ENCODE results near the gene NDUFC1. TPM values are rescaled to one million over a fixed set of nuclear protein-coding genes. Genes with fewer than 3 reads are reported as not detected.

NDUFC1 gene
- total and polyA plus RNA-seq, 9 donors, result 48.2 to 68.6 (median 53.9) TPM

- peak; percentile 16 for DNase-seq
- Histone ChIP-seq H3K27me3 (ENCODE audit: control insufficient read depth, insufficient read depth, low read length) (peaks cover 37% of the 10 kb centered on the region), H3K27ac (ENCODE audit: low read length) (no peak overlapping the region), H3K4me1 (ENCODE audit: control insufficient read depth, insufficient read depth, low read length) (peaks cover 12% of the 10 kb centered on the region), H3K36me3 (ENCODE audit: control insufficient read depth, insufficient read depth, low read length) (no peaks in the 10 kb centered on the region), H3K4me3 (ENCODE audit: low read length) (peak overlapping the region; percentile 40), H3K9me3 (replicated peaks; ENCODE audit: control insufficient read depth, low read depth, low read length) (no peaks in the 10 kb centered on the region)
- 4% methylated on average over 16 of the region's 40 CpGs for WGBS (ENCODE audit: insufficient coverage)
Measured at GRCh38 chr4:139278912-139279759, 23.1 kb downstream of the NDUFC1 start.

GRCh38 chr4:139278485-139278884, 23.8 kb downstream of the NDUFC1 start:
- no peak overlapping the region for H3K4me3 ChIP-seq (ENCODE audit: low read length)

GRCh38 chr4:139275281-139275735, 27.0 kb downstream of the NDUFC1 start:
- Histone ChIP-seq H3K4me3 (ENCODE audit: low read length) (no peak overlapping the region), H3K36me3 (ENCODE audit: control insufficient read depth, insufficient read depth, low read length) (no peaks in the 10 kb centered on the region), H3K27ac (ENCODE audit: low read length) (no peak overlapping the region), H3K27me3 (ENCODE audit: control insufficient read depth, insufficient read depth, low read length) (peaks cover 28% of the 10 kb centered on the region), H3K9me3 (replicated peaks; ENCODE audit: control insufficient read depth, low read depth, low read length) (no peaks in the 10 kb centered on the region), H3K4me1 (ENCODE audit: control insufficient read depth, insufficient read depth, low read length) (peaks cover 12% of the 10 kb centered on the region)
- no CpG with 5 or more reads among the region's 4 CpGs for WGBS (ENCODE audit: insufficient coverage)
- no peak for DNase-seq

More at GRCh38 chr4:139278485-139278884, 23.8 kb downstream of the NDUFC1 start:
- Histone ChIP-seq H3K36me3 (ENCODE audit: control insufficient read depth, insufficient read depth, low read length) (no peaks in the 10 kb centered on the region), H3K27me3 (ENCODE audit: control insufficient read depth, insufficient read depth, low read length) (peaks cover 37% of the 10 kb centered on the region), H3K4me1 (ENCODE audit: control insufficient read depth, insufficient read depth, low read length) (peaks cover 12% of the 10 kb centered on the region), H3K27ac (ENCODE audit: low read length) (no peak overlapping the region), H3K9me3 (replicated peaks; ENCODE audit: control insufficient read depth, low read depth, low read length) (no peaks in the 10 kb centered on the region)
- no CpG with 5 or more reads among the region's 16 CpGs for WGBS (ENCODE audit: insufficient coverage)
- no peak for DNase-seq

GRCh38 chr4:139274790-139275189, 27.5 kb downstream of the NDUFC1 start:
- DNase-seq, result no peak
- Histone ChIP-seq H3K27ac (ENCODE audit: low read length) (no peak overlapping the region), H3K36me3 (ENCODE audit: control insufficient read depth, insufficient read depth, low read length) (no peaks in the 10 kb centered on the region), H3K4me1 (ENCODE audit: control insufficient read depth, insufficient read depth, low read length) (peaks cover 8% of the 10 kb centered on the region), H3K27me3 (ENCODE audit: control insufficient read depth, insufficient read depth, low read length) (peaks cover 23% of the 10 kb centered on the region), H3K9me3 (replicated peaks; ENCODE audit: control insufficient read depth, low read depth, low read length) (no peaks in the 10 kb centered on the region), H3K4me3 (ENCODE audit: low read length) (no peak overlapping the region)
- WGBS (ENCODE audit: insufficient coverage), result no CpG with 5 or more reads among the region's 1 CpG

- WGBS (ENCODE audit: insufficient coverage), result no CpG with 5 or more reads among the region's 1 CpG
- Histone ChIP-seq H3K9me3 (replicated peaks; ENCODE audit: control insufficient read depth, low read depth, low read length) (no peaks in the 10 kb centered on the region), H3K4me1 (ENCODE audit: control insufficient read depth, insufficient read depth, low read length) (no peaks in the 10 kb centered on the region), H3K4me3 (ENCODE audit: low read length) (no peak overlapping the region), H3K27ac (ENCODE audit: low read length) (no peak overlapping the region), H3K36me3 (ENCODE audit: control insufficient read depth, insufficient read depth, low read length) (no peaks in the 10 kb centered on the region), H3K27me3 (ENCODE audit: control insufficient read depth, insufficient read depth, low read length) (peaks cover 13% of the 10 kb centered on the region)
- DNase-seq, result no peak
Measured at GRCh38 chr4:139273835-139274234, 28.4 kb downstream of the NDUFC1 start.

GRCh38 chr4:139267301-139267700, 35.0 kb downstream of the NDUFC1 start:
- H3K4me1 ChIP-seq (ENCODE audit: control insufficient read depth, insufficient read depth, low read length), result peaks cover 7% of the 10 kb centered on the region
- no peaks in the 10 kb centered on the region for H3K9me3 ChIP-seq (replicated peaks; ENCODE audit: control insufficient read depth, low read depth, low read length)
- WGBS (ENCODE audit: insufficient coverage), result no CpG with 5 or more reads among the region's 1 CpG
- no peaks in the 10 kb centered on the region for H3K27me3 ChIP-seq (ENCODE audit: control insufficient read depth, insufficient read depth, low read length)
- H3K27ac ChIP-seq (ENCODE audit: low read length), result no peak overlapping the region
- H3K4me3 ChIP-seq (ENCODE audit: low read length), result no peak overlapping the region
- DNase-seq, result no peak
- H3K36me3 ChIP-seq (ENCODE audit: control insufficient read depth, insufficient read depth, low read length), result no peaks in the 10 kb centered on the region

- Histone ChIP-seq H3K4me3 (ENCODE audit: low read length) (peak overlapping the region; percentile 43), H3K27ac (ENCODE audit: low read length) (peak overlapping the region; percentile 55), H3K4me1 (ENCODE audit: control insufficient read depth, insufficient read depth, low read length) (peaks cover 7% of the 10 kb centered on the region), H3K27me3 (ENCODE audit: control insufficient read depth, insufficient read depth, low read length) (no peaks in the 10 kb centered on the region), H3K9me3 (replicated peaks; ENCODE audit: control insufficient read depth, low read depth, low read length) (no peaks in the 10 kb centered on the region), H3K36me3 (ENCODE audit: control insufficient read depth, insufficient read depth, low read length) (no peaks in the 10 kb centered on the region)
- WGBS (ENCODE audit: insufficient coverage), result 4% methylated on average over 8 of the region's 14 CpGs
- peak; percentile 83 for DNase-seq
Measured at GRCh38 chr4:139266583-139267257, 35.6 kb downstream of the NDUFC1 start.

- no peak for DNase-seq
- Histone ChIP-seq H3K4me3 (ENCODE audit: low read length) (peak overlapping the region; percentile 43), H3K27ac (ENCODE audit: low read length) (peak overlapping the region; percentile 55), H3K9me3 (replicated peaks; ENCODE audit: control insufficient read depth, low read depth, low read length) (no peaks in the 10 kb centered on the region), H3K4me1 (ENCODE audit: control insufficient read depth, insufficient read depth, low read length) (peaks cover 7% of the 10 kb centered on the region), H3K36me3 (ENCODE audit: control insufficient read depth, insufficient read depth, low read length) (no peaks in the 10 kb centered on the region), H3K27me3 (ENCODE audit: control insufficient read depth, insufficient read depth, low read length) (no peaks in the 10 kb centered on the region)
- no CpG with 5 or more reads among the region's 1 CpG for WGBS (ENCODE audit: insufficient coverage)
Measured at GRCh38 chr4:139266208-139266582, 36.1 kb downstream of the NDUFC1 start.

GRCh38 chr4:139265654-139266053, 36.6 kb downstream of the NDUFC1 start:
- H3K36me3 ChIP-seq (ENCODE audit: control insufficient read depth, insufficient read depth, low read length), result no peaks in the 10 kb centered on the region
- H3K4me1 ChIP-seq (ENCODE audit: control insufficient read depth, insufficient read depth, low read length), result peaks cover 7% of the 10 kb centered on the region
- H3K4me3 ChIP-seq (ENCODE audit: low read length), result no peak overlapping the region
- no peaks in the 10 kb centered on the region for H3K9me3 ChIP-seq (replicated peaks; ENCODE audit: control insufficient read depth, low read depth, low read length)
- no peak overlapping the region for H3K27ac ChIP-seq (ENCODE audit: low read length)
- no CpG with 5 or more reads among the region's 3 CpGs for WGBS (ENCODE audit: insufficient coverage)
- H3K27me3 ChIP-seq (ENCODE audit: control insufficient read depth, insufficient read depth, low read length), result no peaks in the 10 kb centered on the region
- DNase-seq, result no peak

GRCh38 chr4:139256349-139256748, 45.9 kb downstream of the NDUFC1 start:
- H3K9me3 ChIP-seq (replicated peaks; ENCODE audit: control insufficient read depth, low read depth, low read length), result no peaks in the 10 kb centered on the region
- H3K27me3 ChIP-seq (ENCODE audit: control insufficient read depth, insufficient read depth, low read length), result no peaks in the 10 kb centered on the region
- H3K36me3 ChIP-seq (ENCODE audit: control insufficient read depth, insufficient read depth, low read length), result no peaks in the 10 kb centered on the region
- H3K27ac ChIP-seq (ENCODE audit: low read length), result no peak overlapping the region
- H3K4me3 ChIP-seq (ENCODE audit: low read length), result no peak overlapping the region
- H3K4me1 ChIP-seq (ENCODE audit: control insufficient read depth, insufficient read depth, low read length), result no peaks in the 10 kb centered on the region
- WGBS (ENCODE audit: insufficient coverage), result no CpG with 5 or more reads among the region's 2 CpGs
- no peak for DNase-seq

Measured in muscle of leg (tissue), 11 donors.